Medulla oblongata (tissue), 1 donor: ENCODE measurements around the gene ZMYM3.
A peak's percentile ranks its signal among the peaks of the same experiment; 100 is the strongest.
"Not testable (repeated sequence)": the region's sequence is repeated elsewhere in the genome, so short reads cannot be mapped to it uniquely, and the experiment has no call there.

Experiments used
- DNase-seq: peaks from one replicate; pipeline ENCODE4 v3.0.0-alpha.2; 2015; ENCODE audit errors: extremely low spot score

The ZMYM3 gene

GRCh38 chrX:71254092-71254963 is at the start of gene ZMYM3:
Gene ZMYM3 (minus strand): TSS chrX:71254140. CDS start chrX:71253255, 885 bp downstream.
- peak; percentile 81 for DNase-seq

- no peak for DNase-seq
Observed at GRCh38 chrX:71302461-71303213, 48.7 kb upstream of the ZMYM3 start.

GRCh38 chrX:71301195-71301924 is 47.4 kb upstream of the ZMYM3 start, which contains the start of gene ITGB1BP2:
Gene ITGB1BP2 (plus strand): TSS chrX:71301750. CDS start chrX:71301807, 57 bp downstream.
- no peak for DNase-seq

GRCh38 chrX:71300495-71300894 is 46.6 kb upstream of the ZMYM3 start:
- not testable (repeated sequence) for DNase-seq

- not testable (repeated sequence) for DNase-seq
Observed at GRCh38 chrX:71300064-71300463, 46.1 kb upstream of the ZMYM3 start.

GRCh38 chrX:71298119-71298518 is 44.2 kb upstream of the ZMYM3 start:
- no peak for DNase-seq

- no peak for DNase-seq
Observed at GRCh38 chrX:71296806-71297205, 42.9 kb upstream of the ZMYM3 start.

- DNase-seq = no peak
Observed at GRCh38 chrX:71292669-71293365, 38.9 kb upstream of the ZMYM3 start.

- DNase-seq = no peak
Observed at GRCh38 chrX:71291381-71291780, 37.4 kb upstream of the ZMYM3 start.

- DNase-seq = no peak
Observed at GRCh38 chrX:71285929-71286328, 32.0 kb upstream of the ZMYM3 start.

GRCh38 chrX:71283403-71284143 is 29.6 kb upstream of the ZMYM3 start, which contains the start of gene NONO:
Gene NONO (plus strand): TSS chrX:71283635. CDS start chrX:71290638, 7,003 bp downstream.
- DNase-seq = peak; percentile 98

GRCh38 chrX:71282514-71283402 is 28.8 kb upstream of the ZMYM3 start:
- no peak for DNase-seq

- DNase-seq = not testable (repeated sequence)
Observed at GRCh38 chrX:71281300-71281699, 27.4 kb upstream of the ZMYM3 start.

- DNase-seq = not testable (repeated sequence)
Observed at GRCh38 chrX:71272313-71272712, 18.4 kb upstream of the ZMYM3 start.

- DNase-seq = no peak
Observed at GRCh38 chrX:71269801-71270395, 16.0 kb upstream of the ZMYM3 start.

- DNase-seq = not testable (repeated sequence)
Observed at GRCh38 chrX:71268624-71269023, 14.7 kb upstream of the ZMYM3 start.

- no peak for DNase-seq
Observed at GRCh38 chrX:71256856-71257255, 2.9 kb upstream of the ZMYM3 start.

- no peak for DNase-seq
Observed at GRCh38 chrX:71256051-71256450, 2.1 kb upstream of the ZMYM3 start.
